ENCODE measurements around the gene PDZD2.

GRCh38 chr5:31967461-31967860 lies 328.5 kb downstream of the PDZD2 start:
- TF ChIP-seq POLR2AphosphoS5 (IDR thresholded peaks at IDR 0.05) (no peak), CTCF (IDR thresholded peaks at IDR 0.05) (no peak), POLR2A (IDR thresholded peaks at IDR 0.05) (no peak)

All from prostate gland (tissue), 2 donors.